Pons (tissue), 1 donor: ENCODE data around the gene MAML2.
A peak's percentile ranks its signal among the peaks of the same experiment; 100 is the strongest.

ENCODE experiments used
- DNase-seq: peaks from one replicate; pipeline ENCODE4 v3.0.0-alpha.2; 2016; ENCODE audit warnings: low spot score

Gene MAML2

DNA sequence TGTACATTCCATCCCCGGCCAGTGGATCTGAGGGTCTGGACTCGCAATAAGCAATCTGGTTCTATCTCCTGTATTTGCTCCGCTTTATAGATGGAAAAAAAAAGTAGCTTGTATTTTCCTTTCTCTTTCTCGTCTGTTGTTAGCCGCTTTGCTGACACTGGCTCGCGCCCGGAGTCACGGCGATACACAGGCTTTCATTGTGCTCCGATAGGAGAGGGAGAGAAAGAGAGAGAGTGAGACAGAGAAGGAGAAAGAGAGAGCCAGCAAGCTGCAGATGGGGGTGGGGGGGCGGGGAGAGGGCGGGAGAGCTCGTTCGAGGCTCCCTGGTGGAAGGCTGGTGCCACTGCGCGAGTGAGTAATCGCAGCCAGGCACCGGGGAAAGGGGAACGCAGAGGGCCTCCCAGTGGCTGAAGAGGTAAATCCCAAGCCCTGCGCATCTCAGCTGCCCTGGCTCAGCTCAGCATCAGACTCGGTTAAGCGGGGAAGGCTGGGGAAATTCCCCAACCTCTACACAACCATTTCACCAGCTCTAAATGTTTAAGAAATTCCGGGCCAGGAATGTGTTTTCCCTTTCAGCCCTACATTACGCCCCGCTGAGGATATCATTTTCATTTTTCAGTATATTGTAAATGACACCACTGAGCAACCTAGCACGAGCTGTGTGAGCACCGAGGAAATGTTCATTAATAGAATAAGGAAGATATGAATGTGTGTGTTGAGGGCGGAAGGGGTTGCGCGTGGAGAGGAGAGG, at the start of gene MAML2:
Gene MAML2 (minus strand): TSS at position 235 of the 751 bp plus-strand sequence. CDS start 1,300 bp downstream, outside the sequence.
- peak; percentile 96 for DNase-seq

DNA sequence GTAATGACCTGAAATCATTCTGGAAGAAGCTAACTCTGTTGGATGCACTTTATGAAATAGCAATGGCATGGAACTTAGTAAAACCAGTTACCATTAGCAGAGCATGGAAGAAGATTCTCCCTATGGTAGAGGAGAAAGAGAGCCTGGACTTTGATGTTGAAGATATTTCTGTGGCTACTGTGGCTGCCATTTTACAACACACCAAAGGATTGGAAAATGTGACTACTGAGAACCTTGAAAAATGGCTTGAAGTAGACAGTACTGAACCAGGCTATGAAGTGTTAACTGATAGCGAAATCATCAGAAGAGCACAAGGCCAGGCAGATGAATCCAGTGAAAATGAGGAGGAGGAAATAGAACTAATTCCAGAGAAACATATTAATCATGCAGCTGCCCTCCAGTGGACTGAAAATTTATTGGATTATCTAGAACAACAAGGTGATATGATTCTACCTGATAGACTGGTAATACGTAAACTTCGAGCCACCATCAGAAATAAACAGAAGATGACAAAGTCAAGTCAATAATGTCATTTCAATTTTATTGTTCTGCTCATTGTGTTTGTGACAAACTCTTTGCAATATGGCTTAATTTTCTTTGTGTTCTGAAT, 48.8 kb upstream of the MAML2 start:
- no peak for DNase-seq

DNA sequence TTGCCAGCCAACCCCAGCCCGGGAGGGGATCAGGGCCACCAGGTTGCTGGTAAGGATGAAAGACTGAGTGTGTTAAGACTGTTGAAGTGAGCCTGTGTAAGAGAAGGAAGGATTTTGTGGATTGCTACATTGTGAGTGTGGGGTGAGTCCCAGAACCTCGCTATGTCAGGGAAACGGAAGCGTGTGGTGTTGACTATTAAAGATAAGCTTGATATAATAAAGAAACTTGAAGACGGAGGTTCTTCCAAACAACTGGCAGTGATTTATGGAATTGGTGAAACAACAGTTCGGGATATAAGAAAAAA, 47.4 kb upstream of the MAML2 start:
- DNase-seq: no peak

DNA sequence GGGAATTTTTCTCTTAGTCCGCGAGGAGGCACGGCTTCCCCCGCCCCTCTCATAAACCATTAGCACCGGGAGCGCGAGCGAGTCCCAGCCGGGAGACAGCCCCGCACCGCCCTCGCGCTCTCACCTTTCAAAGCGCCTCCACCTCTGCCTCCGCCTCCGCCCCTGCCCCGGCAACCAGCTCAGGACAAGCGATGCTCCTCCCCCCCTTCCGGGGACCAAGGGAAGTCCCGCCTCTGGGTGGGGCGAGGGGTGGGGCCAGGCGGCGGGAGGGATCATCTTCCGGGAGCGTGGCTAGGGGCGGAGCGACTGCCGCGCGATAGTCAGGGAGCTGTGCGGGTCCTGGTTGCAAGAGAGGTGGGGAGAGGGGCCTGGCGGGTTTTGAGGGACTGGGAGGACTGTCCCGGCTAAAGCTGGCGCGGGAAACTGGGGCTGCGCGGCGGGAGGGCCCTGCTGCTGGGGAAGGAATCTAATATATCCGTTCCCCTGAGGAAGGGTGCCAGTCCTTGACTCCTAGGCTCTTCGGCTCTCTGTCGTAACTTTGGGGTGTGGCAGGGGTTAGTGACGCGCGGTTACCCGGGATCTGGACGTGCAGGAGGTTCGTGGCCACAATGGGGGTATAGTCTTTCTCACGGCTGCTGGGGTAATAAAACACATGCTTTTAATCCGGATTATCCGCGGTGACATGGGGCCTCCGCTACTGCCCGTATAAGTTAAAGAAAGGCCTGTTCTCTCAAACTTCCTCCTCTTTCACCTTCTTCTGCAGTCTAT, 46.9 kb upstream of the MAML2 start, which contains the start of the genes CCDC82 and JRKL:
Gene CCDC82 (minus strand): TSS at position 193 of the 768 bp plus-strand sequence. CDS start 5,165 bp downstream, outside the sequence.
Gene JRKL (plus strand): TSS at position 294 of the 768 bp plus-strand sequence. CDS start 637 bp downstream, outside the sequence.
- peak; percentile 96 for DNase-seq

DNA sequence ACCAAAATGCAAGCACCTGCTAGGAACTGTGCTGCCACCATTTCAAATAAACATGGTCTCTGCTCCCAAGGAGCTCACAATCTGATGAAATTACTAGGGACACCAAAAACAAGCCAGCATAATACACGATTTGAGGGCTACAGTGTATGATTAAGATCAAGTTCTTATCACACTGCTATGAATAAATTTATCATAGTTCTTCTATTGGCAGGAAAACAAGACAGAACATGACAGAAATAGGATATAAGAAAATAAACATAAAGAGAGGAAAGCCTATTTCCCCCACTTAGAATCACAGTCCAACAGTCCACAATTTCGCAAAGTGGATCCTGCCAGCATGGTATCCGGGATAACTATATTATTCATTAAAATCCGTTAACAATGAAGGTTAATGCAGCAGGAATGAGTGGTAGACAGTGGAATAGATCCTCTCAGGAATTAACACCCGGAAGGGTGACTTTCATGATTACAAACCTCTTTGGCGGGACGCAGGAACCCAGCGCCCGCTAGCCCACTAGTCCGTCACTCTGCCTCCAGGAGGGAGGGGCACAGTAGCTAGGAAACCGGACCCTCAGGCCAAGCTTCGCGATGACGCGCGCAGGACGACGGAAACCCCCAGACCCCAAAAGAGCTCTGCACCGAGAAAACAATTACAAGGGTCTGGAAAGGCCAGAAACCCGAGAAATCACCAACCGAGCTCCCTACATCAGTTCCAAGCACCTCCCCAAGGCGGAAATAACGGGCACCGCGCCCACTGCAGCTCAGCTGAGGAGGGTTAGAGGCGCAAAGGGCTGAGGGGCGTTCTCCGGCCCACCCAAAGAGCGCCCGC, 46.1 kb upstream of the MAML2 start:
- DNase-seq: peak; percentile 38

DNA sequence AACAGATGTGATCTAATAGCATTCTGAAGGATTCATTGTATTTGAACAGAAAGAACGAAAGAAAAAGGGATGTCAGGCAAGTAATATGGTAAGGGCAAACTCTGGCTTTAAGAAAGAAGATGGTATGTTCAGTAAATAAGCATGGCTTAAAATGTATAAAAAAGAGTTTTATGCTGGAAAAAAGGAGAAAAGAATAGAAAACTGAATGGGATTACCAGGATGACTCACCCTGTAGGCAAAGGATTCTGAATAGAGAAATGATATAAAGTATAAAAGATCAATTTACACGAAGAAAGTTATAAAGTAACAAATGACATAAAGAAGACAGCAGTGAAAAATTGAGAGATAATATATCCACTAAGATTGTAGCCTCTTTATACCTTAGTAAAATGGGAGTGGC, 42.2 kb upstream of the MAML2 start:
- DNase-seq: no peak

DNA sequence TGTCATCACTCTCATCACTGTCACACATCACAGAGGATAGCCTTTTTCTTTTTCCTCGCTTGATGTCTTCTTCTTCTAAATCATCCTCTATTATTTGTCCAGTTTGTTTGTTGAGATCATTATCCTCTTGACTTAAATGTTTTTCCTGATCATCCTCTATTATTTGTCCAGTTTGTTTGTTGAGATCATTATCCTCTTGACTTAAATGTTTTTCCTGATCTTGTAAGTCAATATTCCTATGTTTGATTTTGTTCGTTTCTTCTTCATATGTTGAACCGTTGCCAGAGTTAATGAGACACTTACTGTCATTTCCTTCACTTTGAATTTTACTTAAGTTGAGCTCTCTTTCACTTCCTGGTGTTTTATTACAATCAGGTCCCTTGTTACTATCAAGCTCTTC, 41.2 kb upstream of the MAML2 start:
- DNase-seq: no peak

DNA sequence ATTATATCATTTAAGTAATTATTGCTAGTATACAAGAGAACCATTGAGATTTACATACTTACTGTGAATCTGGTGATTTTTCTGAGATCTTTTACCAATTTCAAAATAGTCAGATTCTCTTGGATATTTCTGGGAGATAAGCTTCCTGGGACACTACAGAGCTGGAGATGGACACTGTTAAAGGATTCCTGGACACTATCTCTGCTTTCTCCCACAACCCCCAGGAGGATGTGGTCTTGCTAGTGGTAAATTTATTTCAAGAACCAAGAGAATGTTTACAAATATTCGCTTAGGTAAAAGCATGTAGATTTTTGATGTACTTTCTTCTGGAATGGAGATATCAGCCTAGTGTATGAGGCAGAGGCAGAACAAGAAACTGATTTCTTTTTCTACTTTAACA, 33.8 kb upstream of the MAML2 start:
- no peak for DNase-seq

DNA sequence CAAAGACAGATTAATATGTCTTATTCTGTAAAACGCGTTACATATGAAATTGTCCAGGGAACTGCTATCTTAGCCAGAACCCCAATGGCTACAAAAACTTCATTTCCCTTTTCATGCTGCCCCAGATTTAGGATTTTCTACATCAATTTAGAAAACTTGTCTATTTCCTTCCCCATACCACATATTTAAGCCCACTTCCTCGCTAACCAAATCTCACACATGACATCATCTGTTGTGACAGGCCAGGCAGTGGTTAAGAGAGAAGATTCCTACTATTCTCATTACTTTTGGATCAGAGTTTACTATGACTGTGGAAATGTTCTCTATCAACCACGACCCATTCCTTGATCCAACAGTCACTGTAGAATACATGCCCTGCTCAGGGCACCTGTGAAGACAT, 30.8 kb upstream of the MAML2 start:
- DNase-seq: no peak

DNA sequence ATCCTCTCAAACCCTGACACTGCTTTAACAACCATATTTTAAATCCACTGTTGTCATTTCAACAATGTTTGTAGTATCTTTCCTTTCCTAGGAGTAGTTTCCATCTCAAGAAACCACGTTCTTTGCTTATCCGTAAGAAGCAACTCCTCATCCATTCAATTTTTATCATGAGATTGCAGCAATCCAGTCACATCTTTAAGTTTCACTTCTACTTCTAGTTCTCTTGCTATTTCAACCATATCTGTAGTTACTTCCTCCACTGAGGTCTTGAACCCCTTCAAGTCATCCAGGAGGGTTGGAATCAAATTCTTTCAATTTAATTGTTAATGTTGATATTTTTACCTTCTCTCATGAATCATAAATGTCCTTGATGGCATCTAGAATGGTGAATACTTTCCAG, 24.3 kb upstream of the MAML2 start:
- DNase-seq: no peak

DNA sequence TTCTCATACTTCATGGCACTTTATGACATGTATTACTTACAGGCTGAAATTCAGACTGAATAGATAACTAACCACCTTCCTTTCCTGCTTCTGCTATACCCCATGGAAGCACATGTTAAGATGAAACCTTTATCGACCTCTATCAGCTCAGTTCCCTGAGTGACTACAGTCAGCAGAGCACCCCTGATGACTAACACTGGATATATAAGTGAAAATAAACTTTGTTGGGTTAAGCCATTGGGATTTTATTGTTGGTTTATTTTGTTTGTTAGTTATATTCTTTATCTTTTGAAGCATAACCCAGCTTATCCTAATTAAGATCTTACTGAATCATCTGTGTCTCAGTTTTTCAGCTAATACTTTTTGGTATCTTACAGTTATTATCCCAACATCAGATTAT, 23.0 kb upstream of the MAML2 start:
- no peak for DNase-seq

DNA sequence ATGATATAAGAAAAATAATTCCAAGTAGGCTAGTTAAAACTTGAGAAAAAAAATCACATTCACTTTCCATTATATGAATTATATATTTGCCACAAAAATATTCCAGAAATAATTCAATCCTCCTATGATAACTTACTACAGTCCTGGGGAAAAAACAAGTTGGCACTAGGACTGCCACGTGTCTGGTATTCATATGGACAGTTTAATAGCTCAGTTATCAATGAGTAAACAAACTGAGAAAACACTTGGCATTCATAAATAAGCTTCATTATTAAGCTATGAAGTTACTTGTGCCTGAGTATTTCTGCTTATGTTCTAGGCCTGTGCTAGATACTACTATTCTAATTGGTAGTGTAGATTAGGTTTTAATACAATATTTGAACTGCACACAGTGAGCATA, 22.5 kb upstream of the MAML2 start:
- DNase-seq: no peak

DNA sequence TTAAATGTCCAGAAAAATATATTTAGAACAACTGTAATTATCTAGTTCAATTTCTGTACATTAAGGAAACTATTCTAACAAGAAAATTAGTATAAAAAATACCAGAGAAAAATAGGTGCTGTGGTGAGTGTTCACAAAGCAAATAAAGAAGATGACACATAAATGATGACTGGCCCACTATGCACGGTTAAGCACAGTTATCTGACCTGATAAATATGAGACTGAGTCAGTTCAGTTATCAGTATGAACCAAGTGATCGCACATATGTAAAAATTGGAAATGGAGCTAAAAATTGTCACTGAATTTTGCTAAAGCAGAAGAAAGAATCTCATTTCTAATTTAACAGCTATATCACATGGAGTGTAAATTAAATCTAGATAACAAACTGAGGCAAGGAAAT, 18.8 kb upstream of the MAML2 start:
- no peak for DNase-seq

DNA sequence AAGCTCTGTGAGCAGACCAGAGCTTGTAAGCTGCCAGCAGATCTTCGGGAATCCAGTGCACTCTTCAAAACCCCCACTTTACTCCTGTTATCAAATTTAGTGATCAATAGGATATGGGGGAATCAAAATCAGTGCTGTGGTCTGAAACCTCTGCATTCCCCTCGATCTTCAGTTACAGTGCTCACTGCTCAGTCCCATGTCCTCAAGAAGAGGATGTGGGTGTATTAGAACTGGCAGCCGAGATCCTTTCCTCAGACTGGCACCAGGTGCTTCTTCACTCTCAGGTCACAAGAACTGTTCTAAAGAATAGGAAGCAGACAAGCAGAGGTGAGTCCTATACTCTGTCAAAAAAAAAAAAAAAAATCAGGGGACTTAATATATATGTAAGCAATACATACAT, 15.3 kb upstream of the MAML2 start:
- DNase-seq: no peak

DNA sequence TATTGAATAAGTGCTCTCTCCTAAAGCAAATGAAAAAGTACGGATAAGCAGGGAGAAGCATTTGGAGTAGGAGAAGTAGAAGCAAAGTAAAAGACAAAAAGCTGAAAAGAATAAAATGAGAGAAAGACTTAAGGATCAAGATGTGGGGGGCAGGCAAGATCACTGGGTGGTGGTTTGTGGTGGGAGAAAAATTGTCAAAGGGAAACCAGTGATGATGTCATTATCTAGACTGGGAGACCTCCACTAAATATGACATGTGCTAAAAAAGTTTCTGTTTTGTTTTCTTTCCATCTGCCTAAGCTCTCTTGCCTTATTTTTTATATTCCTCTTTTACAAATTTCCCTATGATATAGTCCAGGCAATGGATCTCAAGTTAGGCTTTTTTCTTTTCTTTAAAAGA, 14.8 kb upstream of the MAML2 start:
- DNase-seq: no peak

DNA sequence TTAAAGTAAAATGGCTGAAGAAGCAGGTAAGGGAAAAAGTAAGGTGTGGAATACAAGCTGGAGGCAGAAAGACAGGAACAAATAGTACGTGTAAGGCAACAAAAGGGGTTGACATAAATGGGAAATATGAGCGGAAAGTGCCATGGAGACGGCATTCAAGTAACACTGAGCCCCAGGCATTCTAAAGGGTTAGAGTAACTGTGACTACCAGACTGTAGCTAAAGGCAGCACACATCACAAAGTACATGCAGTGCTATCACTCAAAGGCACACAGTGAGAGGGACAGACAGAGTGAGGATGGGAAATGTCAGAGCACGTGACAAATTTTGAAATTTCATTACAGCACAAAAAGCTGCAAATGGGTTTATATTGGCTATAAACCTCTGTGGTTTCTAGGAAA, 13.9 kb upstream of the MAML2 start:
- no peak for DNase-seq

DNA sequence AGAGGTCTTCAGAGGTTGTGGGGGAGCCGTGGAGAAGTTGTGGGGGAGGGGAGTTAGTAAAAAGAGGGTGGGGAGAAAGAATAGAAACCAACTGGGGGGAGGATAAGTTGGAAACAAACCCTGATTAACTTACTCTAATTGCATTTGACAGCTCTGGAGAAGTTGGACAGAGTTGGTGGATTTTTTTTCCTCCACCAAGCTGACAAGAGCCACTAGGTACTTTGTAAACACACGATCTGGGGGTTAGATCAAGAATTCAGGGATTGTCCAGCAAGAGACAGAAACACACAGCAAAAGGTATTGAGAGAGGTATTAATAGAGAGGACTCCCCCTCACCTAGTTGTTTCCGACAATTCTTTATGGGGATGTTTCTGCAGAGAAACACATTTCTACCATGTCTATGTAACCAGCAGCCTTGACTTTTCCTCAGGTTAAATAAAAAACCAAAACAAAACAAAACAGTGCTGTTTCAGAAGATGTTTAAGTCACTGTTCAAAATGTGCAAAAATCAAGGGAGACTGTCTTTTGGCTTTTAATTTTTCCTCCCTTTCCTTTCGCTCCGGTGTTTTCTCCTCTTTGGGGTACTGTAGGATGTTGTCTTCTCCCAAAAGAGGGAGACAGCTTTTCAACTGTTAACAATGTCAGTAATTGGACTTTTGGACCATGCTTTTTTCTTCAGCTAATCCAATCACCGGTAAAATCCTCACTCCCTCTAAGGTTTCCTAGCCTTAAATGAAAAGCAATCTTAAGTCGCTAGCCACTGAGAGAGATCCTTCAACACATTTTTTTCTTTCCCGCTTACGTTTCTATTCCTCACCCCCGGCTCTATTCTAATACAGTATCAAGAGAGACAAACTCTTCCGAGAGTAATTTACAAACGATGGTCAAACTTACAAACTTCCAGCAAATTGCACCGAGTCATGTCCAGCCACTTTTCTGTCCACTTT, 708 bp downstream of the MAML2 start:
- DNase-seq: peak; percentile 68

DNA sequence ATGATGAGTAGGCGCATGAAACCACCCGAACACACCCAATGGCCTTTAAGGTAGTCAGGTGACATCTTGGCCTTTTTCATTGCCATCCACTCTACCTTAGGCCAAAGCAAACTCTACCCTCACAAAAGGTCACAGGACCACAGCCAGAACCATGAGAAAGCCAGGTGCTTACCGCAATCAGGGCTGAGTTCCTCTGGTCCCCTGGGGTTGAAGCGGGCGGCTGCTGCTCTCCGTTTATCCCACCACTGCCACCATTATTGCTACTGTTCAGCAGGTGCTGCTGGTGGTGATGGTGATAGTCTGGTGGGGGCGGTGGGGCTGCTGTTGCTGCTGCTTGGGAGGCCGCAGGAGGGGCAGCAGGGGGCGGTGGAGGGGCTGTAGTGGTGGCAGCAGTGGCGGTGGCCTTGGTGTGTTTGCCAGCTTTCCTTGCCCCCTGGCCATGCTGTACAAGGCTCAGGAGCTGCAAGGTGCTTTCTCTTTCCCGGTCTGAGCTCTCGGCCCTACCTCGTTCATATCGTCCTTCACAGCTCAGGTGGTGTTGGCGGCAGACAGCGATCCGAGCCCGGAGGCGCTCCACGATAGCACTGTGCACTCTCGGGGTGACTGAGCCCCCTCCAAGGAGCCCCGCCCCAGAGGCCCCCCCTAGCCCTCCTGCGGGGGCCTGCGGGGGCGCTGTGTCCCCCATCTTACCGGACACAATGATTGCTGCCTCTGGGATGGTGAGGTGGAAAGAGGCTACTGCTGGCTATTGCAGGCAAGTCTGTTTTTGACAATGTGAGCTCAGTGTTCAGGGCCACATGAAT, 1.6 kb downstream of the MAML2 start:
- DNase-seq: peak; percentile 22

DNA sequence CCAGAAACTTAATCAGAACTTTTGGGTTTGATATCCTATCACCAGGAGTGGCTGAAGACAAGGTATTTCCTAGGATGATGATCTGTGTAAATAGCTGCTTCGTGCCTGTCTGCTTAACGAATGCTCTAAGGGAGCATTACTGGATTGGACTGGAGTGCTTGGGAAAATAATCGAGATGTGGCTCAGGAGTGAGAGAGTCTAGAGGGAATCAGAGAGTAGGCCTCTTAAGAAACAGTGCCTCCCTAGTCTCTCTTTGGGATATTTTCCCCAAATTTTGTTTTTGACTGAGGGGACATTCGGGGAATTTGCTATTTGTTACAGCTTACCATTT, 2.5 kb downstream of the MAML2 start:
- peak; percentile 51 for DNase-seq
